ENCODE data around the gene WWC2. TPM values are rescaled to one million over a fixed set of nuclear protein-coding genes. Genes with fewer than 3 reads are reported as not detected.
A peak's percentile ranks its signal among the peaks of the same experiment; 100 is the strongest.

Gene WWC2
- total RNA-seq, 1 experiment from 2014 or later: 80.3 TPM

GRCh38 chr4:183241721-183242151 is 142.7 kb downstream of the WWC2 start:
- DNase-seq (ENCODE audit: low read depth, low spot score): no peak

GRCh38 chr4:183242291-183242690 is 143.2 kb downstream of the WWC2 start:
- no peak overlapping the region for H3K4me3 ChIP-seq (ENCODE audit: low read depth in 2 of 2, low read length in 2 of 2)
- no peaks in the 10 kb centered on the region for H3K27me3 ChIP-seq (ENCODE audit: control insufficient read depth, insufficient read depth, low read length)
- ChIA-PET CTCF (no interaction called here), POLR2A (no interaction called here)
- peaks cover 34% of the 10 kb centered on the region for H3K4me1 ChIP-seq (ENCODE audit: control insufficient read depth, insufficient read depth, low read length)
- H3K36me3 ChIP-seq (ENCODE audit: control insufficient read depth, insufficient read depth, low read length): peaks cover 3% of the 10 kb centered on the region; the same call in 1 of the 2 replicates
- BruUV-seq (replicated peaks): no TSS peak
- peak overlapping the region; percentile 89 for H3K27ac ChIP-seq (ENCODE audit: low read length)
- DNase-seq (ENCODE audit: low read depth, low spot score) (no peak), ATAC-seq (no peak)
- TF ChIP-seq POLR2AphosphoS5 (IDR thresholded peaks at IDR 0.05; ENCODE audit: low read depth, low read length) (no peak), TCF7L2 (IDR thresholded peaks at IDR 0.05; ENCODE audit: low read depth, low read length) (no peak), CTCF (IDR thresholded peaks at IDR 0.05) (no peak), SIN3A (IDR thresholded peaks at IDR 0.05; ENCODE audit: borderline replicate concordance, insufficient read depth, low read depth, low read length) (no peak)
- TF ChIP-seq, protein P1, sequence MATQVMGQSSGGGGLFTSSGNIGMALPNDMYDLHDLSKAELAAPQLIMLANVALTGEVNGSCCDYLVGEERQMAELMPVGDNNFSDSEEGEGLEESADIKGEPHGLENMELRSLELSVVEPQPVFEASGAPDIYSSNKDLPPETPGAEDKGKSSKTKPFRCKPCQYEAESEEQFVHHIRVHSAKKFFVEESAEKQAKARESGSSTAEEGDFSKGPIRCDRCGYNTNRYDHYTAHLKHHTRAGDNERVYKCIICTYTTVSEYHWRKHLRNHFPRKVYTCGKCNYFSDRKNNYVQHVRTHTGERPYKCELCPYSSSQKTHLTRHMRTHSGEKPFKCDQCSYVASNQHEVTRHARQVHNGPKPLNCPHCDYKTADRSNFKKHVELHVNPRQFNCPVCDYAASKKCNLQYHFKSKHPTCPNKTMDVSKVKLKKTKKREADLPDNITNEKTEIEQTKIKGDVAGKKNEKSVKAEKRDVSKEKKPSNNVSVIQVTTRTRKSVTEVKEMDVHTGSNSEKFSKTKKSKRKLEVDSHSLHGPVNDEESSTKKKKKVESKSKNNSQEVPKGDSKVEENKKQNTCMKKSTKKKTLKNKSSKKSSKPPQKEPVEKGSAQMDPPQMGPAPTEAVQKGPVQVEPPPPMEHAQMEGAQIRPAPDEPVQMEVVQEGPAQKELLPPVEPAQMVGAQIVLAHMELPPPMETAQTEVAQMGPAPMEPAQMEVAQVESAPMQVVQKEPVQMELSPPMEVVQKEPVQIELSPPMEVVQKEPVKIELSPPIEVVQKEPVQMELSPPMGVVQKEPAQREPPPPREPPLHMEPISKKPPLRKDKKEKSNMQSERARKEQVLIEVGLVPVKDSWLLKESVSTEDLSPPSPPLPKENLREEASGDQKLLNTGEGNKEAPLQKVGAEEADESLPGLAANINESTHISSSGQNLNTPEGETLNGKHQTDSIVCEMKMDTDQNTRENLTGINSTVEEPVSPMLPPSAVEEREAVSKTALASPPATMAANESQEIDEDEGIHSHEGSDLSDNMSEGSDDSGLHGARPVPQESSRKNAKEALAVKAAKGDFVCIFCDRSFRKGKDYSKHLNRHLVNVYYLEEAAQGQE (IDR thresholded peaks at IDR 0.05; ENCODE audit: insufficient read depth in 1 of 2, low read depth in 2 of 2, low read length in 1 of 2): no peak
- in situ Hi-C loops (cut with HindIII; ENCODE audit: low pct_unique_long_range_greater_than_20kb, low sequenced_read_pairs): no loop called here
- no peaks in the 10 kb centered on the region for H3K9me3 ChIP-seq (ENCODE audit: control insufficient read depth, insufficient read depth, low read depth, low read length)
- intact Hi-C loops (cut with micrococcal nuclease; ENCODE audit: unreplicated experiment): no loop called here

More at GRCh38 chr4:183241721-183242151, 142.7 kb downstream of the WWC2 start:
- Histone ChIP-seq H3K4me1 (ENCODE audit: control insufficient read depth, insufficient read depth, low read length) (peaks cover 34% of the 10 kb centered on the region), H3K9me3 (ENCODE audit: control insufficient read depth, insufficient read depth, low read depth, low read length) (no peaks in the 10 kb centered on the region), H3K27me3 (ENCODE audit: control insufficient read depth, insufficient read depth, low read length) (no peaks in the 10 kb centered on the region), H3K4me3 (ENCODE audit: low read depth in 2 of 2, low read length in 2 of 2) (no peak overlapping the region), H3K36me3 (ENCODE audit: control insufficient read depth, insufficient read depth, low read length) (peaks cover 3% of the 10 kb centered on the region; the same call in 1 of the 2 replicates), H3K27ac (ENCODE audit: low read length) (peak overlapping the region; percentile 89)
- POLR2A ChIA-PET: no interaction called here
- TF ChIP-seq, protein P1 (IDR thresholded peaks at IDR 0.05; ENCODE audit: insufficient read depth in 1 of 2, low read depth in 2 of 2, low read length in 1 of 2): no peak
- TF ChIP-seq CTCF (IDR thresholded peaks at IDR 0.05) (no peak), SIN3A (IDR thresholded peaks at IDR 0.05; ENCODE audit: borderline replicate concordance, insufficient read depth, low read depth, low read length) (no peak), POLR2AphosphoS5 (IDR thresholded peaks at IDR 0.05; ENCODE audit: low read depth, low read length) (no peak), TCF7L2 (IDR thresholded peaks at IDR 0.05; ENCODE audit: low read depth, low read length) (peak; percentile 61)
- CTCF ChIA-PET: no interaction called here
- ATAC-seq: 0 out of 2 replicates have a peak, but pooled peaks have one; percentile 32
- intact Hi-C loops (cut with micrococcal nuclease; ENCODE audit: unreplicated experiment): no loop called here
- no TSS peak for BruUV-seq (replicated peaks)
- in situ Hi-C loops (cut with HindIII; ENCODE audit: low pct_unique_long_range_greater_than_20kb, low sequenced_read_pairs): no loop called here
